ENCODE data around the gene TRIO.

Gene TRIO

GRCh38 chr5:14512574-14512973, 369.4 kb downstream of the TRIO start:
- ATAC-seq = peak; percentile 11
- TF ChIP-seq TCF4 (CRISPR knock-in tag; IDR thresholded peaks at IDR 0.05; ENCODE audit: borderline replicate concordance) (no peak), ZNF565 (CRISPR knock-in tag; conservative IDR thresholded peaks at IDR 0.05; ENCODE audit: low read depth) (no peak), ZNF8 (CRISPR knock-in tag; IDR thresholded peaks at IDR 0.05) (no peak), TOX (CRISPR knock-in tag; IDR thresholded peaks at IDR 0.05; ENCODE audit: borderline replicate concordance) (no peak), TSHZ2 (CRISPR knock-in tag; IDR thresholded peaks at IDR 0.05) (no peak), ISL1 (CRISPR knock-in tag; IDR thresholded peaks at IDR 0.05) (no peak), BACH2 (CRISPR knock-in tag; IDR thresholded peaks at IDR 0.05; ENCODE audit: borderline replicate concordance) (no peak), CSRNP3 (CRISPR knock-in tag; IDR thresholded peaks at IDR 0.05) (no peak)

DNA sequence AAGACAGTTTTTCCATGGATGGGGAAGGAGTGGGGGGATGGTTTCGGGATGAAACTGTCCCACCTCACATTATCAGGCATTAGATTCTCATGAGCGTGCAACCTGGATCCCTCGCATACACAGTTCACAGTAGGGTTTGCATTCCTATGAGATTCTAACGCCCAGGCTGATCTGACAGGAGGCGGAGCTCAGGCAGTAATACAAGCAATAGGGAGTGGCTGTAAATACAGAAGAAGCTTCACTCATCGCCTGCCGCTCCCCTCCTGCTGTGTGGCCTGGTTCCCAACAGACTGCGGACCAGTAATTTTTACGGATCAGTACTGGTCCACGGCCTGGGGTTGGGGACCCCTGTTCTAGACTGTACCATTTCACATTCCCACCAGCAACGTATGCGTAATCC, 370.1 kb downstream of the TRIO start:
- ATAC-seq = peak; percentile 20
- TF ChIP-seq TSHZ2 (CRISPR knock-in tag; IDR thresholded peaks at IDR 0.05) (no peak), TCF4 (CRISPR knock-in tag; IDR thresholded peaks at IDR 0.05; ENCODE audit: borderline replicate concordance) (no peak), RARB (CRISPR knock-in tag; IDR thresholded peaks at IDR 0.05) (no peak), ARNTL (CRISPR knock-in tag; IDR thresholded peaks at IDR 0.05; ENCODE audit: borderline replicate concordance, low read depth) (no peak), ZFP30 (CRISPR knock-in tag; IDR thresholded peaks at IDR 0.05) (no peak), CSRNP3 (CRISPR knock-in tag; IDR thresholded peaks at IDR 0.05) (no peak), CREB5 (CRISPR knock-in tag; IDR thresholded peaks at IDR 0.05; ENCODE audit: low read depth) (no peak)
- TF ChIP-seq, protein P1, sequence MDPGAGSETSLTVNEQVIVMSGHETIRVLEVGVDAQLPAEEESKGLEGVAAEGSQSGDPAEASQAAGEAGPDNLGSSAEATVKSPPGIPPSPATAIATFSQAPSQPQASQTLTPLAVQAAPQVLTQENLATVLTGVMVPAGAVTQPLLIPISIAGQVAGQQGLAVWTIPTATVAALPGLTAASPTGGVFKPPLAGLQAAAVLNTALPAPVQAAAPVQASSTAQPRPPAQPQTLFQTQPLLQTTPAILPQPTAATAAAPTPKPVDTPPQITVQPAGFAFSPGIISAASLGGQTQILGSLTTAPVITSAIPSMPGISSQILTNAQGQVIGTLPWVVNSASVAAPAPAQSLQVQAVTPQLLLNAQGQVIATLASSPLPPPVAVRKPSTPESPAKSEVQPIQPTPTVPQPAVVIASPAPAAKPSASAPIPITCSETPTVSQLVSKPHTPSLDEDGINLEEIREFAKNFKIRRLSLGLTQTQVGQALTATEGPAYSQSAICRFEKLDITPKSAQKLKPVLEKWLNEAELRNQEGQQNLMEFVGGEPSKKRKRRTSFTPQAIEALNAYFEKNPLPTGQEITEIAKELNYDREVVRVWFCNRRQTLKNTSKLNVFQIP (CRISPR knock-in tag; IDR thresholded peaks at IDR 0.05; ENCODE audit: borderline replicate concordance, low read depth) = no peak

DNA sequence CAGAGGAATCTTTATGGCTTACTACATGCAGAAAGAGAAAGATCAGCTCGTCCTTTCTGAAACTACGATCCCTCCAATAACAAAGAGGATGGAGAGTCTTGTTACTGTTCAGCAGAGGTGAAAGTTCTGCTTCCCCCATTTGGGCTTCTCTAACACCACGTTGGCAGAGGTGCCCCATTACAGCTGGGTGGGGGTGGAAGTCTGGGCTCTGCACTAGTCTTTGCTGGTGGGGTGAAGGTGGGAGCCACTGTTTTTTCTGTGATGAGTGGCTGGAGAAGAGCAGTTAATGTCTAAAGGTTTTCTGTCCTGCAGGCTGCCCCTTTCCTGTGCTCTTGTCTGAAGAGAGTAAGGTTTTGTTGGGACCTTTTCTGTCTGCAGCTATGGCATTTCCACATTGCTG, 373.8 kb downstream of the TRIO start:
- TF ChIP-seq CSDC2 (CRISPR knock-in tag; IDR thresholded peaks at IDR 0.05) (no peak), TSHZ2 (CRISPR knock-in tag; IDR thresholded peaks at IDR 0.05) (no peak), TOX (CRISPR knock-in tag; IDR thresholded peaks at IDR 0.05; ENCODE audit: borderline replicate concordance) (no peak), ZNF565 (CRISPR knock-in tag; conservative IDR thresholded peaks at IDR 0.05; ENCODE audit: low read depth) (no peak), ESRRG (CRISPR knock-in tag; IDR thresholded peaks at IDR 0.05) (no peak), BACH2 (CRISPR knock-in tag; IDR thresholded peaks at IDR 0.05; ENCODE audit: borderline replicate concordance) (no peak), ZNF8 (CRISPR knock-in tag; IDR thresholded peaks at IDR 0.05) (no peak), ZFP3 (CRISPR knock-in tag; IDR thresholded peaks at IDR 0.05) (no peak), GLIS3 (CRISPR knock-in tag; IDR thresholded peaks at IDR 0.05) (no peak), PPARA (CRISPR knock-in tag; IDR thresholded peaks at IDR 0.05; ENCODE audit: borderline replicate concordance) (no peak)
- no peak for ATAC-seq
